ENCODE data around the gene WDR75.
A peak's percentile ranks its signal among the peaks of the same experiment; 100 is the strongest.
"Not testable (repeated sequence)": the region's sequence is repeated elsewhere in the genome, so short reads cannot be mapped to it uniquely, and the experiment has no call there.

The WDR75 gene

GRCh38 chr2:189441709-189442074, 418 bp downstream of the WDR75 start:
- no peak for DNase-seq
- peak; percentile 37 for ATAC-seq

GRCh38 chr2:189442468-189442867, 1.2 kb downstream of the WDR75 start:
- DNase-seq = no peak
- ATAC-seq = no peak

GRCh38 chr2:189444322-189444721, 3.0 kb downstream of the WDR75 start:
- ATAC-seq (peak; percentile 41), DNase-seq (no peak)

DNA sequence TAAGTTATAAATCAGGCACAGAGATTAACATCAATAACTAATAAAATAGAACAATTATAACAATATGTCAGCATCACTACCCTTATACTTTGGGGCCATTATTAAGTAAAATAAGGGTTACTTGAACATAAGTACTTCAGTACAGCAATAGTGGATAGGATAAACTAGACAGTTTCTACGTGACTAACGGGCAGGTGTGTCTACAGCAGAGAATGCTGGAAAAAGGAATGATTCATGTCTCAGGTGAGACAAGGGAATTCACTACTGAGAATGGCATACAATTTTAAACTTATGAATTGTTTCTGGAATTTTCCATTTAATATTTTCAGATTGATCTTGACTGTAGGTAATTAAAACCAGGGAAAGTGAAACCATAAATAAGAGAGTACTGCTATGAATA, 5.5 kb downstream of the WDR75 start:
- no peak for ATAC-seq
- no peak for DNase-seq

DNA sequence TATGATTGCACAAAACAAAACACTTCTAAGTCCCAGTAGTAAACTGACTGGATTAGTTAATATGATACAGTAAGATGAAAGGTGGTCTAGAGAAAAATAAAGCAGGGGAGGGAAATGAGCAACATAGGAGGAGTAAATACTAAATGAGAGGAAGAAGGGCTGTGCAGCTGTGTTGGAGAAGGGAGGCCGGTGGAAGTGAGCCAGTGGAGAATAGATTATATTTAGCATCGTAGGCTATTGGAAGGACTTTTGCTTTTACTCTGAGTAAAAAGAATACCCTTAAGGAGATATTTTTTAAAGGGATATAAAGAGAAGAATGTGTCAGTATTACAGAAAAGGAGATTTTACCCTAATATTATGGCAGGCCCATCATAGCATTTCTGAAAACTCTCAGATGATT, 12.7 kb downstream of the WDR75 start:
- ATAC-seq (no peak), DNase-seq (no peak)

- DNase-seq (no peak), ATAC-seq (no peak)
These were observed 23.8 kb downstream of the WDR75 start for GRCh38 chr2:189465076-189465475.

GRCh38 chr2:189465478-189465877, 24.2 kb downstream of the WDR75 start:
- DNase-seq (no peak), ATAC-seq (no peak)

GRCh38 chr2:189466046-189466445, 24.8 kb downstream of the WDR75 start:
- DNase-seq (no peak), ATAC-seq (no peak)

DNA sequence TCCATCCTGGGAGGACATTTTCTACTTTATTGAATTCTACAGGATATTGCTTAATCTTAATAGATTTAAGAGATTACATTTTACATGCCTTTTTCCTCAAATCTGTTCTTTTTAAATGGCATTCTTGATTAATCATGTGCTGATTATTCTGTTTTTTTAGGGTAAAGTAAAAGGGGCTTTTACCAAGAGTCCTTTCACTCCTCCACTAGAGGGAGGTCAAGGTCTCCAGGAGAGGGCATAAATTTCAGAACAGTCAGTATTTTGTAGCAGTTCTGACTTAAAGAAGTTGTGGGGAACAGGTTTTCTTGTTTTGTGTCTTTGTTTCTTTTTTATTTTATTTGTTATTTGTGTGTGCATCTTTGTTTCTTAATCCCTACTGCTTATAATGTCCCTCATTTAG, 25.4 kb downstream of the WDR75 start:
- ATAC-seq (no peak), DNase-seq (no peak)

- ATAC-seq (no peak), DNase-seq (no peak)
These were observed 25.9 kb downstream of the WDR75 start for GRCh38 chr2:189467160-189467559.

DNA sequence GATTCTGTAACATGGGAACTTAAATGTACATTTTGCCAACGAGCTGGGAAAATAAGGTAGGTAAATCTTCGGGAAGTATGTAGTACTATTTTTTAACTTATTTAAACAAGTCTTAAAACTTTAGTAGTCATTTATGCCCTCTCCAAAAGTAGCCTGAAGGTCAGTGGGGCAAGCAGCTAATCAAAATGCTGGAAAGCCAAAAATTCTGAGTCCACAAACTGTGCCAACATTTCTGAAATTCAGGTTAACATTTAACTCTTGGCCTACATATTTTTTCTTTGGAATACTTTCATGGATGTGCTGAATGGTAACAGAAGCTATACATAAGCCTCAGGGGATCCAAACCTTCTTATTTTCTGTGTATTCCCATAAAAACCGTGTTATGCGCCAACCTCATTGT, 26.3 kb downstream of the WDR75 start:
- DNase-seq = no peak
- ATAC-seq = no peak

DNA sequence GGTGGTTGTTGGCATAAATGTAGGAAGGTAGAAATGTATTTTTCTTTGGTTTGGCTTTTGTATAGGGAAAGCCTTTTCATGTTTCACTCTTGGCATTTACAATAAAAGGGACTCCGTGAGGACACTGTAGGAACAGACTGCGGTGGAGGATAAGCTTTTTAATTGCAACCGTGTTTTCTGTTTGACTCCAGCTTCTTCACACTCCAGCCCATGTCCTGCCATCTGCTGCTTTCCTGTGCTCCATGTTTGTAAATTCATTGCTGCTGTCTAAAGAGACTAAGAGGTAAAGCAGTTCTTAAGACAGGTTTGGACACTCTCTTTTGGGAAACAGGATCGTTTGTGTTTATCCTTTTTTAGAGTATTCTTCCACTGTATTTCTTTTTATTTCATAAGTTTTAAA, 33.3 kb downstream of the WDR75 start:
- DNase-seq = no peak
- no peak for ATAC-seq

- ATAC-seq = peak; percentile 28
- no peak for DNase-seq
These were observed 36.5 kb downstream of the WDR75 start for GRCh38 chr2:189477756-189478155.

DNA sequence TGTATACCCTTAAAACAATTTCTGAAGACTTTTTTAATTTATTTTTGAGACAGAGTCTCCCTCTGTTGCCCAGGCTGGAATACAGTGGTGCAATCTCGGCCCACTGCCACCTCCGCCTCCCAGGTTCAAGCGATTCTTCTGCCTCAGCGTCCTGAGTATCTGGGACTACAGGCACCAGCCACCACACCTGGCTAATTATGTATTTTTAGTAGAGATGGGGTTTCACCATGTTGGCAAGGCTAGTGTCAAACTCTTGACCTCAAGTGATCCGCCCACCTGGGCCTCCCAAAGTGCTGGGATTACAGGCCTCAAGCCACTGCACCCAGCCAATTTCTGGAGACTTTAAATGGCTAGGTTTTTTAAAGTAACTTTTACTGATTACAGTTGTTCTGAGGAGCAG, 37.0 kb downstream of the WDR75 start:
- not testable (repeated sequence) for ATAC-seq, DNase-seq

- DNase-seq (no peak), ATAC-seq (no peak)
These were observed 39.8 kb downstream of the WDR75 start for GRCh38 chr2:189481071-189481470.

GRCh38 chr2:189483571-189483970, 42.3 kb downstream of the WDR75 start:
- DNase-seq (no peak), ATAC-seq (no peak)

- DNase-seq = no peak
- no peak for ATAC-seq
These were observed 42.9 kb downstream of the WDR75 start for GRCh38 chr2:189483980-189484740.

DNA sequence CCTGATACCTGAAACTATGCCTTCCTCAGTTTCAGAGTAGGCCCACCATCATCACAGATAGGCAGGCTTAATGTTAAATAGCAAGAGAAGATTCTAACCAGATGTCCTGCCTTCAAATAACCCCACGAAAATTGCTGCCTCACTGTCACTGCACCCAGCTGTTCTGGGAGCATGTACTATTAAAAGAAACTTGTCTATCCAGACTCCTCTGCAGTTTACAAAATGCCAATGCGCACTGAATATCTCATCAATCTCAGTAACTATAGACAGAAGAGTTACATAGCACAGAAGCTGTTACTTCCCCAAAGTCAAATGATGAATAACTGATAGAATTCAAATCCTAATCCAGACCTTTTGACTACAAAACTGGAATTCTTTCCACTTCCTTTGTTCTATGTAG, 43.9 kb downstream of the WDR75 start:
- DNase-seq (no peak), ATAC-seq (no peak)

GRCh38 chr2:189486237-189486770, 45.0 kb downstream of the WDR75 start:
- ATAC-seq (no peak), DNase-seq (no peak)

GRCh38 chr2:189487283-189488007, 46.2 kb downstream of the WDR75 start:
- DNase-seq (no peak), ATAC-seq (no peak)

DNA sequence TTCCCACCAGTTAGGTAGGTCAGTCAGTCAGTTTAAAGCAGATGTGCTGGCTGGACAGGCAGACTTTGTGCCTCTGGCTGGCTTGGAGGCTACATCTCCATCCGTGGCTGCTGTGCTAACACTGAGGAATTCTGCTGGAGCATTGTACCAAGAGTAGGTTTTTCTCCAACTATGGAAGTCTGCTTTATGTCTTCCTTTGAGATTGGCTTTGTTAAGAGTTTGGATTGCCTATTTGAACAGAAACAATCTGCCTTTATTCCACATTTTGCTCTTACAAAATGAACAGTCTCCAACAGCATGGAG, 46.7 kb downstream of the WDR75 start:
- ATAC-seq = no peak
- no peak for DNase-seq

DNA sequence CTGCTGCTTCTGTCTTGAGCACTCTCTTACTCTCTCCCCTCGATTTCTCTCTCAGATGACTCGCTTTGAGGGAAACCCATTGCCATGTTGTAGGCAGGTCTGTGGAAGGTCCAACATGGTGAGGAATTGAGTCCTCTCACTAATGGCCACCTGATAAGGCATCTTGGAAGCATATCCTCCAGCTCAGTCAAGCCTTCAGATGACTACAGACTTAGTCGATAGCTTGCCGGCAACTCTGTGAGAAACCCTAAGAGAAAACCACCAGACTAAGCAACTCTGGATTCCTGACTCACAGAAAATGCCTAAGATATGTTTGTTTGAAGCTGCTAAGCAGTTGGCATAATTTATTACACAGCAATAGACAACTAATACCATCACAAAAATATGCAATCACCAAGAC, 51.2 kb downstream of the WDR75 start:
- DNase-seq = no peak

DNA sequence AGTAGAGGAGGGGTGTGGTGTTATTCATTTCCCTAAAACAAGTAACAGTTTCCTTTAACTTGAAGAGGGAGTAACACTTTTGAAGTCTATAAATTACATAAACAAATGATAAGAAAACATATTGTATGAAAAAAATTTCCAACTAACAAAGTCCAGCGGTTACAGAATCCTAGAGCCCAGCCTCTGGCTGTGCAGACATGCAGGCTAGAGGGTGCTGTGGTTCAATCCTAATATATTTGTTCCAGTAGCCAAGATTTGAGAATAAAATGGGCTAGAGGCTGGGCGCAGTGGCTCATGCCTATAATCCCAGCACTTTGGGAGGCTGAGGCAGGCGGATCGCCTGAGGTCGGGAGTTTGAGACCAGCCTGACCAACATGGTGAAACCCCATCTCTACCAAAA, 56.9 kb downstream of the WDR75 start:
- DNase-seq = no peak
- no peak for ATAC-seq

More for the DNA sequence above, 51.2 kb downstream of the WDR75 start:
- ATAC-seq = no peak

DNA sequence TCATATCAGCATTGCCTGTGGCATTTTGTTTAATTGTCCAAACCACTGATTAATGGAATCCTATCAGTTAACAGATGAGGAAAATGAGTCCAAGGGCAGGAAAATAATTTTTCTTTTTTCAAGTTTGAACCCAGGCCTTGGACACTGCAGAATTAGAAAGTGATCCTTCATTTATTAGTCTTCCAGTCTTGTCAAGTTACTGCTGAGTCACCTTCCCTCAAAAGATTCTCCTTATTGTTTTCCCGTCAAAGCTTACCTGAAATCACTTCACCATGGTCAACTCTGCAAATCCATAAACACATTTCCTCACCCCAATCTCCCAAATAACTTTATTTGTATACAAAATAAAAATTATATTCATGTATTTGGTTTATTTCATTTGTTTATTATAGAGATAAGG, 57.9 kb downstream of the WDR75 start:
- no peak for ATAC-seq
- DNase-seq = no peak
